ENCODE results near the gene CEP112. TPM values are rescaled to one million over a fixed set of nuclear protein-coding genes. Genes with fewer than 3 reads are reported as not detected.

CEP112 gene
- total and polyA plus RNA-seq, 7 donors = 4.5 to 19.4 (median 9.7) TPM

DNA sequence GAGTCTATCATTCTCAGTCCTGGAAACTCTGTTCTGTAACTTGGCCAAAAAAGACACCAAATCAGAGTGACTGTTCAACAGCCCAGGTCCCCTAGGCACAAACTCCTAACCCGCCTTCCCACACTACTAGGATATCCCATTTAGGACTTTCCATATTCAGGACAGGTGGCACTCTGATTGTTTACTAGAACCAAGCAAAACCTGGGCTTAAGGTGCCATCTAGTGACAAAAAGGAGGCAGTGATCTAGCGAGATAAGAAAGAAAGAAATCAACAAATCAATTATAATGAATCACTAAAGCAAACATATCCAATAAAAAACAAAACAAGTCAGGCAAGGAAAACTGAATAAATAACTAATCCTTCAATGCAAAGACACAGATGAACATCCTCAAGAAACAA, 203.9 kb downstream of the CEP112 start:
- intact Hi-C loops (cut with DNase I) = no loop called here
- ATAC-seq (peak in 1 of 4 donors; percentile 49), DNase-seq (no peak)
- no peaks in the 10 kb centered on the region for H3K36me3 ChIP-seq (ENCODE audit: insufficient read depth in 1 of 2, low read depth in 1 of 2)
- no peak overlapping the region for H3K27ac ChIP-seq
- TF ChIP-seq, protein P1, sequence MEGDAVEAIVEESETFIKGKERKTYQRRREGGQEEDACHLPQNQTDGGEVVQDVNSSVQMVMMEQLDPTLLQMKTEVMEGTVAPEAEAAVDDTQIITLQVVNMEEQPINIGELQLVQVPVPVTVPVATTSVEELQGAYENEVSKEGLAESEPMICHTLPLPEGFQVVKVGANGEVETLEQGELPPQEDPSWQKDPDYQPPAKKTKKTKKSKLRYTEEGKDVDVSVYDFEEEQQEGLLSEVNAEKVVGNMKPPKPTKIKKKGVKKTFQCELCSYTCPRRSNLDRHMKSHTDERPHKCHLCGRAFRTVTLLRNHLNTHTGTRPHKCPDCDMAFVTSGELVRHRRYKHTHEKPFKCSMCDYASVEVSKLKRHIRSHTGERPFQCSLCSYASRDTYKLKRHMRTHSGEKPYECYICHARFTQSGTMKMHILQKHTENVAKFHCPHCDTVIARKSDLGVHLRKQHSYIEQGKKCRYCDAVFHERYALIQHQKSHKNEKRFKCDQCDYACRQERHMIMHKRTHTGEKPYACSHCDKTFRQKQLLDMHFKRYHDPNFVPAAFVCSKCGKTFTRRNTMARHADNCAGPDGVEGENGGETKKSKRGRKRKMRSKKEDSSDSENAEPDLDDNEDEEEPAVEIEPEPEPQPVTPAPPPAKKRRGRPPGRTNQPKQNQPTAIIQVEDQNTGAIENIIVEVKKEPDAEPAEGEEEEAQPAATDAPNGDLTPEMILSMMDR (IDR thresholded peaks at IDR 0.05) = peak; percentile 36
- no peak overlapping the region for H3K4me3 ChIP-seq
- no peaks in the 10 kb centered on the region for H3K27me3 ChIP-seq (ENCODE audit: insufficient read depth in 3 of 3, low read length in 2 of 3)
- H3K9me3 ChIP-seq = peaks cover 5% of the 10 kb centered on the region
- WGBS, 3 donors = 71 to 83% (median 77%) methylated on average over 2 of the region's 2 CpGs
- H3K4me1 ChIP-seq = no peaks in the 10 kb centered on the region

DNA sequence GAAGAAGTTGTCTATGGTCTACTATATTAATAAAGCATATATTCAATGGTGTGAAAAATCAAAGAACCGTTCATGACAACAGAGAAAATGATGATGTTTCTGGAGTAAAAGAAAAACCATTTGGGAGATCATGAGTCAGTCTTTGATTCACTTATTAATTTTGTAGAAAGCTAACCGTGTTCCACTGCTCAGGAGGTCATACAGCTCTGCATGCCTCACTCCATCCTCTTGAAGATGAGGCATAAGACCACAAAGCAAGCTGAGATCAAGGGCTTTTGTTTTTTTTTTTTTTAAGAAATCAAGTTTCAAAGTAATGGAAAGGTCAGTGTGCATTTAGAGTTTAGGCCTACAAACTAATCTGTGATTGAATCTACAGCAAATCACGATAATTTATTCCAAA, 206.4 kb downstream of the CEP112 start:
- ATAC-seq (no peak), DNase-seq (no peak)
- Histone ChIP-seq H3K4me1 (no peaks in the 10 kb centered on the region), H3K27me3 (ENCODE audit: insufficient read depth in 3 of 3, low read length in 2 of 3) (no peaks in the 10 kb centered on the region), H3K27ac (no peak overlapping the region), H3K4me3 (no peak overlapping the region), H3K9me3 (peaks cover 5% of the 10 kb centered on the region), H3K36me3 (ENCODE audit: insufficient read depth in 1 of 2, low read depth in 1 of 2) (no peaks in the 10 kb centered on the region)
- TF ChIP-seq, protein P1 (IDR thresholded peaks at IDR 0.05) = no peak
- intact Hi-C loops (cut with DNase I) = no loop called here
- 89 to 97% (median 94%) methylated on average over 3 of the region's 3 CpGs for WGBS, 3 donors

DNA sequence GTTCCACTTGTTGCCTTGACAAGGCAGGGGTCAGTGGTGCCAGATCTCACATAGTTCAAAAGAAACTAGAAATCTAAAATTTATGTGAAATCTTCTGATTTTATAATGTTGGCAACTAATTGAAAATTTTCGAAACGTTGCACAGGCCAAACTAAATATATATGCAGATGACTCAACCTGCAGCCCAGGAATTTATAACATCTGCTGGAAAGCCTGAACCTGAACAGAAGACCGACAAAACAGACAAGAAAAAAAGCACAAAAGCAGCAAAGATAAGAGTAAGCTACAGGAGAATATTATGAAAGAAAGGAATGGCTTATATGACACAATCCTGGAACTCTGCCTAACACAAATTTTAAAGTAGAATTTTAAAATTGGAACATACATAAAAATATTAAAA, 207.6 kb downstream of the CEP112 start:
- Histone ChIP-seq H3K4me1 (no peaks in the 10 kb centered on the region), H3K27ac (no peak overlapping the region), H3K36me3 (ENCODE audit: insufficient read depth in 1 of 2, low read depth in 1 of 2) (no peaks in the 10 kb centered on the region), H3K9me3 (peaks cover 5% of the 10 kb centered on the region), H3K4me3 (no peak overlapping the region), H3K27me3 (ENCODE audit: insufficient read depth in 3 of 3, low read length in 2 of 3) (no peaks in the 10 kb centered on the region)
- DNase-seq = no peak
- WGBS, 3 donors = 46 to 57% (median 48%) methylated on average over 3 of the region's 3 CpGs
- intact Hi-C loops (cut with DNase I) = no loop called here
- ATAC-seq = no peak
- TF ChIP-seq, protein P1 (IDR thresholded peaks at IDR 0.05) = no peak

DNA sequence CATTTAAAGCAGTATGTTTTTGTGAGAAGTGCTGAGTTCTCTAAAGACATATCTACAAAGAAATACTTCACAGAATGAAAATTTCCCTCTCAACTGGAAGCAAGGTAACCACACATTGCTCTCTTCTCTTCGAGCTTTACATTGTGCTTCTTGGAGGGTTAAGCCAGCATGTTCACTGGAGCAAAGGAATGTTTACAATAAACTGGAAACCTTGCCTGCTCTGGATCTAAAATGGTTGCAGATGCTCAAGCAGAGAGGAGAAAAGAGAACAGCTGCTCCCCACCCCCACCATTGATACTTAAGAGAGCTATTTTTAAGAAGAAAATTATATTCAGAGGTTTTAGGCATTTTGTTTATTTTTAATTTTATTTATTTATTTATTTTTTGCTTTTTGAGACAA, 213.1 kb downstream of the CEP112 start:
- H3K27me3 ChIP-seq (ENCODE audit: insufficient read depth in 3 of 3, low read length in 2 of 3) = no peaks in the 10 kb centered on the region
- ATAC-seq (no peak), DNase-seq (no peak)
- H3K9me3 ChIP-seq = no peaks in the 10 kb centered on the region
- intact Hi-C loops (cut with DNase I) = no loop called here
- H3K4me1 ChIP-seq = no peaks in the 10 kb centered on the region
- H3K36me3 ChIP-seq (ENCODE audit: insufficient read depth in 1 of 2, low read depth in 1 of 2) = no peaks in the 10 kb centered on the region
- H3K4me3 ChIP-seq = no peak overlapping the region
- TF ChIP-seq, protein P1 (IDR thresholded peaks at IDR 0.05) = no peak
- 66 to 79% (median 69%) methylated on average over 1 of the region's 1 CpG for WGBS, 3 donors
- H3K27ac ChIP-seq = no peak overlapping the region

DNA sequence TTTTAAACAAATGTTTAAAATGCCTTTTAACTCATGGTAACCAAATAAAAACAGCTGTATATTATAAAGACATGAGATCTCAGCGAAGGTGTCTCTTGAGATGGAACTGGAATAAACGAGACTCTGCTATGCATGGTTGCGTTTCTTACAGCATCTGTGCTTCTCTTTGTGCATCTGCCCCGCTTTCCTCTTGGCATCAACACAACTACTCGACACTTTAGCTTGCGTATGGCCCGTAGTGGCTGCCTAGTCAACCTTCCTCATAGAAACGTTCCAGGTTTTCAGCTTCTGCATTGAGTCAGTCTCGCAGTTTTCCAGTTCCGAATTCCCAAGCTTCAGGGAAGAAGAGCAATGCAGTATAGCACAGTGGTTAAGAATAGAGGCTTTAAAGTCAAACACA, 214.9 kb downstream of the CEP112 start:
- no peak overlapping the region for H3K27ac ChIP-seq

More for the DNA sequence above, 214.9 kb downstream of the CEP112 start:
- no peaks in the 10 kb centered on the region for H3K9me3 ChIP-seq
- no peaks in the 10 kb centered on the region for H3K4me1 ChIP-seq
- H3K36me3 ChIP-seq (ENCODE audit: insufficient read depth in 1 of 2, low read depth in 1 of 2) = no peaks in the 10 kb centered on the region
- TF ChIP-seq, protein P1 (IDR thresholded peaks at IDR 0.05) = no peak
- H3K4me3 ChIP-seq = no peak overlapping the region
- no peaks in the 10 kb centered on the region for H3K27me3 ChIP-seq (ENCODE audit: insufficient read depth in 3 of 3, low read length in 2 of 3)
- WGBS, 3 donors = 79 to 81% (median 80%) methylated on average over 10 of the region's 10 CpGs
- no peak for DNase-seq
- no peak for ATAC-seq
- intact Hi-C loops (cut with DNase I) = no loop called here
